Dedifferentiated amniotic fluid mesenchymal stem cell (primary cell): ENCODE data around the gene UTP25.
"Not testable (repeated sequence)": the region's sequence is repeated elsewhere in the genome, so short reads cannot be mapped to it uniquely, and the experiment has no call there.

Source experiments
- DNase-seq: peaks from one replicate; pipeline ENCODE4 v3.0.0-alpha.2; 2016; ENCODE audit errors: extremely low spot score

UTP25 gene

GRCh38 chr1:209871430-209871829 lies 43.7 kb downstream of the UTP25 start:
- DNase-seq = no peak

DNA sequence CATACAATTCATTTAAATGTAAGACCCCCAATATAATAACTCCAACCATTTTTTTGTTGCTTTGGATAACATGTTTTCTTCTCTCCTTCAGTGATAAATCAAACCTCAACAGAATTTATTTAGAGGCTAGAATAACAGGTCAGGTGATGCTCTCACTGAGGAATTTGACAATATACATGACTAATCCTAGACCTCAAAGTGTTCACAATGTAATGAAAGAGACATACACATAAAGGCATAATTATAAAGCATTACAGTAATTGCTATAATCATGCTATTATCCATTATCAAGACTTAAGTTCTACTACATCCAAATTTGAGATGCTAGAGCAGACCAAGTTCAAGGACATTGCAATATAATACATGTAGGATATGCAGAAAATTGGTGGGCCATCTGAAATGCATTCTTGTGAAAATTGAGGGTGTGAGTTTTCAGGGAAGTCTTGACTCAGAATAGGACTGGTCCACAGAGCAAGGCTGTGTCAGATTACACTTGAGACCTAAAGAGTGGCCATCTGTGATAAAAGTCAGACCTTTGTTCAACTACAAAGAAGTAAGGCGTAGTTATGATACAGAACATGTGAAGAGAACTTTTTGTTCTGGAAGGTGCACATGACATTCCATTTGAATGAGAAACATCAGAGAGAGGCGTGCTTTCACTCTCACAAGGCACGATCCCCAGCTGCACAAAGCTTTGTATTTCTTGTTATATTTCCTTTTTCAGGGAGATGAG lies 45.5 kb downstream of the UTP25 start:
- DNase-seq = no peak

GRCh38 chr1:209875515-209875914 lies 47.7 kb downstream of the UTP25 start:
- peak; percentile 47 for DNase-seq

GRCh38 chr1:209876078-209876800 lies 48.5 kb downstream of the UTP25 start:
- DNase-seq = no peak

DNA sequence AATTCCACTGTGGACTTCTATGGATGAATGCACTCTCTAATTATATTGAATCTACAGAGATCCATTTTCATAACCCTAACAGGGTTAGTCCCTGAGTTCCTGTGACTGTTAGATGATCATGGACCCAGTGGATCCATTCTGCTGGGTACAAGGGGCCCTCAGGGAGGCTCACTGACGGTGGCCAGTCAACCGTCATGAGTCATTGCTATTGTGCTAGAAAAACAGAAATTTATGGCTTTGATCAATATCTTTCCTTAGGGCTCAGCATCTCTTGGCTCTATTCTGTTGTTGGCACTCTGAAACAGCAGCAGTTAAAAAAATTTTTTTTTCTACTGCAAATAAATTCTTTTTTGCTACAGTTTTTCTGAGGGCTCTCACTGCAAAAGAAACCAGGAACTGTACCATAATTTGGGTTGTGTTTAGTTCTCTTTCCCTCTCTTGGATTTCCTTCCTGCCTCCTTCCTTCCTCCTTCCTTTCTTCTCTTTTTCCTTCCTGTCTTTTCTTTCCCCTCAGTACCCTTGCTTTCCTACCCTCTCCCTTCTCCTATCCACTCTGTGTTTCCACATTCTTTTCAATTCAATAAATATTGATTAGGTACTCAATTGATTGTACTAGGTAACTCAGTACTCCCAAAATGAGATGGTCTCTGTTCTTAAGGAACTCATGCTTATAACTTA lies 49.5 kb downstream of the UTP25 start:
- no peak for DNase-seq

- DNase-seq = no peak
Observed at GRCh38 chr1:209878964-209879363, 51.2 kb downstream of the UTP25 start.

- no peak for DNase-seq
Observed at GRCh38 chr1:209879539-209879938, 51.8 kb downstream of the UTP25 start.

DNA sequence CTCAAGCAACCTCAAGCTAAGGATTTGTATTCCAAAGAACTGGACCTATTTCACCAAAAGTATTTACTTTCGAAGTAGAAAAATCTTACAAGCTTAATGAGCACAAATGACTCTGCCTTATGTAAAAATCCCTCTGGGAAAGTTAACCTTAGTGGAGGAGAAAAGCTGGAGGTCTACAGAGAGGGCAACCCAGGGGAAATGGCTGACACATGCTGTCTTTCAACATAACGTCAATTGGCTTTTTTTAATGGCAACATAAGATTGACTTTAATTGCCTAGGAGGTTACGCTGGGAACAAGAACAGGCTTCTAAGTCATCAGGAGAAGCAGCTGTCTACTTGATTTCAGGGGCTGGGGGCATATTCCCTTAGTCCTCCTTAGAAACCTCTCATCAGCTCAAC lies 52.3 kb downstream of the UTP25 start:
- DNase-seq = no peak

GRCh38 chr1:209881619-209882018 lies 53.8 kb downstream of the UTP25 start:
- no peak for DNase-seq

DNA sequence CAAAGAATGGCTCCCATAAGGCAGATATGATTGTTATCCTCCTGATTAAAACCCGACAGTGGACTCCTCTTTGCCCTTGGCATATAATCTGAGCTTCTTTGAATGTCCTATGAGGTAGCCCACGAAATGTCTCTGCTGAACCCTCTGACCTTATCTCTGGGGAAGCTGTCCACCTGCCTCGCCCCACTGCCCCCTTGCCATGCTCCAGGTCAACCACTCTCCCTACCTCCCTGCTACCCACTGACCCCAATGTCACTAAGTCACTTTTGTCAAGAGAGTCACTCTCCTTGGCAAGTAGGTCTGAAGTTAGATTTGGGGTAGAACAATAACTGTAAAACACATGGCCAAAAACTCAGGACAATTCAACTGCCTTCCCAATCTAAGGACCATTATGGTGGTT lies 54.5 kb downstream of the UTP25 start:
- DNase-seq = no peak

DNA sequence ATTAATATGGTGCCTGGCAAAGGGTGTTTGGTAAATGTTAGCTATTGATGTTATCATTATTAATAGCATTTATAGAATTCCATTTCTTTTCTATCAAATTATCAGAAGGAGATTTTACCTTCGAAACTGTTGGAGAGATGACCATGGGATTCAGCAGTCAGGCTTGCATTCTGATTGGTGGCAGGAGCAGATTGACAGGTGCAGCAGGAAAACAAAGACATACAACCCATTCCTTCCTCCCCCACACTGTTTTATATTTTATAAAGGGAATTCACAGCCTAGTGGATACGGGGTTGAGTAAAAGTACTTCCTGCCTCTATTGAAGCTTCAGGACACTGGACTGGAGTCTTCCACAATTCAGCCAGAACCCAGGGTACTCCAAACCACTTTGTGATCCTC lies 55.2 kb downstream of the UTP25 start:
- no peak for DNase-seq

DNA sequence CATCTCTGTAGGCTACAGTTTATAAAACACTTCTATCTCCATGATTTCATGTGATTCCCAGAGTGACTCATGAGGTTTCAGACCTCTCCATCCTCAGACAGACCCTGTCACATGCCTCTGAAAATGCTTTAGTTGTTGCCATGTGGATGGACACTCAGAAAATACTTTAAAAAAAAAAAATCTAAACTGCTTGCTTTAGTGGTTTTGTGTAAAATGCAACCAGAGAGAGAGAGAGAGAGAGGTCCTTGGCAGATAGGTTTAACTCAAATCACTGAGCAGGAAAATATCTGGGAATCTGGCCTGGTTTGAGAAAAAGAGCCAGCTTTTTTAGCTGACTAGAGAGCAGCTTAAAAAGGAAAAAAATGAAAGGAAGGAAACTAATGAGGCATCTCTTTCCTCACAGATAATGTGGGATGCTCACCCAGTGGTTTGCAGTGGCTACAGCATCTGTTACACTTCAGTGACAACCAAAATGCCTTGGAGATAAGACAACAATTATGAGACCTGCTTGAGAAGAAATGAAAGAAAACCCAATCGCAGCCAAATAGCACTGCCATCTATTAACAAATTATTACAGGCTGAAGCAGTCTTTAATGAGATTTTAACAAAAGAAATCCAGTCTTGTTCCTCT lies 55.7 kb downstream of the UTP25 start:
- DNase-seq = peak; percentile 63

- no peak for DNase-seq
Observed at GRCh38 chr1:209884249-209884648, 56.5 kb downstream of the UTP25 start.

DNA sequence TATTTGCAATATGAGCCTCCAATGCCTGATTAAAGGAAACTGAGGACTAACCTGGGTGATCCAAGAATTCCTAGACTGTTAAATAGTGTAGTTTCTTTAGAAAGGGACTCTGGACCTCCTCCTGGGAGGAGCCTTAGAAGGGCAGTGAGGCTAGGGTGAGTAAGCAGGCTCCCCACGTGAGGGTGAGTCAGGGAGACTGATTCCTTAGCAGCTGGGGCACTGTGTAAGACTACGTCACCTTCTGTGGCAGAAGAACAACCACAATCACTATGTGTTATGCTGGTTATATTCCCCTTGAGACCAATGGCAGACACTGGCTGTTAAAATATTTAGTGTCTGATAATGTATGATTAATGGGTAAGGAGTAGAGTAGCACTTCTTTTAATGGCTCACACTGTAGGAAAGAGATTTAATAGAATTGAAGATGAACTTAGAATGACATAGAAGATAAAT lies 56.9 kb downstream of the UTP25 start:
- peak; percentile 96 for DNase-seq

GRCh38 chr1:209885403-209886218 lies 57.8 kb downstream of the UTP25 start:
- no peak for DNase-seq

DNA sequence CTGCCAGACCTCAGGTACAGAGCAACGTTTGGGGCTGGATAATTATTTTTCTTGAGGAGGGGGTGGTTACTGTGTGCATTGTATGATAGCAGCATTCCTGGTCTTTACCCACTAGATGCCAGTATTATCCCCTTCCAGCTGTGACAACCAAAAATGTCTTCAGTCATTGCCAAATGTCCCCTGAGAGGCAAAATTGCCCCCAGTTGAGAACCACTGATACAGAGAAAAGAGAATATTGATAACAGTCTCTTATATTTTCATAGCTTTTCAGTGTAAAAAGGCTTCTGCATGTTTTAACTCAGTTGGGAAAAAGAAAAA lies 58.4 kb downstream of the UTP25 start:
- no peak for DNase-seq

DNA sequence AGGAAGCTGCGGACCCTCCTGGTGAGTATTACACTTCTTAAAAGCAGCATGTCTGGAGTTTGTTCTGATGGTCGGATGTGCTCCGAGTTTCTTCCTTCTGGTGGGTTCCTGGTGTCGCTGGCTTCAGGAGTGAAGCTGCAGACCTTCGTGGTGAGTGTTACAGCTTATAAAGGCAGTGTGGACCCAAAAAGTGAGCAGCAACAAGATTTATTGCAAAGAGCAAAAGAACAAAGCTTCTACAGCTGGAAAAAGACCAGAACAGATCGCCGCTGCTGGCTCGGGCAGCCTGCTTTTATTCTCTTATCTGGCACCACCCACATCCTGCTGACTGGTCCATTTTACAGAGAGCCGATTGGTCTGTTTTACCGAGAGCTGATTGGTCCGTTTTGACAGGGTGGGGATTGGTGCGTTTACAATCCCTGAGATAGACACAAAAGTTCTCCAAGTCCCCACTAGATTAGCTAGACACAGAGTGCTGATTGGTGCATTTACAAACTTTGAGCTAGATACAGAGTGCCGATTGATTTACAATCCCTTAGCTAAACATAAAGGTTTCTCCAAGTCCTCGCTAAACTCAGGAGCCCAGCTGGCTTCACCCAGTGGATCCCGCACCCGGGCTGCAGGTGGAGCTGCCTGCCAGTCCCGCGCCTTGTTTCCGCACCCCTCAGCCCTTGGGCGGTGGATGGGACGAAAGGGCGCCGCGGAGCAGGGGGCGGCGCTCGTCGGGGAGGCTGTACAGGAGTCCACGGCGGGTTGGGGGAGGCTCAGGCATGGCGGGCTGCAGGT lies 60.7 kb downstream of the UTP25 start:
- not testable (repeated sequence) for DNase-seq

GRCh38 chr1:209889077-209889418 lies 61.3 kb downstream of the UTP25 start:
- DNase-seq = no peak

DNA sequence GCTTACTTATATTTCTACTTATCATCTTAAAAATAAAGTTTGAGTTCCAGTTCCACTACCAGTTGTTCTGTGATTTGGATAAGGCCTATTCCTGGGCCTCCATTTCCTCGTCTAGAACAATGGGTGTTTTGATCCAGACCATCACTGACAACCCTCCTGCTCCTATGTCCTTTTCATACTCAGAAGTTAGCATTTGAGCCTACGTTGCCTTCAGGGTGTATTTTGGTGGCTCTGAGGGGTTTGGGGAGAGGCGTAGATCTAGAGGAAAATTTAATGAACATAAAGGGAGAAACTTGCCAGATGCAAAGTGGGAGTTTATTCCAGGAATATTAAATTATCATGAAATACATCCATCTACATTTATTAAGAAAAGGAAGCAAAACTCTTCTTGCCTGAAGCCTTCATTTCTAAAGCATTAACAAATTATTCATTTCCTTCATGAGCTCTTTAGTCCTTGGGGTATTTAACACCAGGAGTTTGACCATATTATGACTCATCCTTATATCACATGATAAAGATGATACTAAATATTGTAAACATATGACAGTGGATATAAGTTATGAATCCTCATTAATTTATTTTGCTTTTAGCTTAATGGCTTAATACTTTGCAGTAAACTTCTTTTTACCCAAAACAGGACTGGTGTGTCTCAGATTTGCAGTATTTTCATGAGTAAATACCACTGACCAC lies 63.0 kb downstream of the UTP25 start:
- no peak for DNase-seq

DNA sequence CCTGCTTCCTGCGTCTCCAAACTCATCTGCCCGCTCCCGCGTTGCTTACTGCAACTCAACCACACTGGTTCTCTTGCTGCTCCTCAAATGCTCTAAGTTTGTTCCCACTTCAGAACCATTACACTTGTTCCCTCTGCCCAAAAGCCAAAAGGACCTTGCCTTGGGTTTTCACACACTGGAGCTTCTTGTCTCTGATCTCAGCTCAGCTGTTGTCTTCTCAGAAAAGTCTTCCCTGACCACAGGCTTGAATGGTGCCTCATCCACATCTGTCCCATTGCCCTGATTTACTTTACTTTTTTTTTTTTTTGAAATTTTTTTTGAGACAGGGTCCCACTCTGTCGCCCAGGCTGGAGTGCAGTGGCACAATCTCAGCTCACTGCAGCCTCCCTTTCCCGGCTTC lies 66.0 kb downstream of the UTP25 start:
- no peak for DNase-seq
